Measurements from ENCODE around the gene ZNF724. TPM values are rescaled to one million over a fixed set of nuclear protein-coding genes. Genes with fewer than 3 reads are reported as not detected.

Gene ZNF724
- total and polyA plus RNA-seq, 2 of the 4 experiments (the other 2 are of a cell fraction), result 1.8 to 20.1 TPM

GRCh38 chr19:23273590-23274412, 23.6 kb upstream of the ZNF724 start:
- Histone ChIP-seq H3K27ac (ENCODE audit: insufficient read depth, low read length) (peak overlapping the region; percentile 87), H4K8ac (ENCODE audit: low read depth in 2 of 2, low read length in 2 of 2) (peak overlapping the region; percentile 18 to 77; a peak in 2 of 4 replicates)
- dilution Hi-C loops (cut with HindIII; ENCODE audit: low sequenced_read_pairs, unreplicated experiment), result no loop called here

More at GRCh38 chr19:23273590-23274412, 23.6 kb upstream of the ZNF724 start:
- peak overlapping the region; percentile 82 for H3K4me3 ChIP-seq (ENCODE audit: insufficient read depth, low read depth, low read length)
- intact Hi-C loops (cut with micrococcal nuclease) (loop anchor here (10.0 kb wide), 2 partner anchors 121 to 199 kb away; partner anchors contain the start of gene ZNF91), in situ Hi-C loops (cut with MboI; ENCODE audit: low sequenced_read_pairs) (loop anchor here (25.0 kb wide), 1 partner anchor 764 kb away; no protein-coding TSS in a partner anchor)
- peak overlapping the region; percentile 9 for H2BK5ac ChIP-seq (ENCODE audit: low read depth, low read length, poor library complexity, severe bottlenecking)
- H3K56ac ChIP-seq (ENCODE audit: extremely low read depth, insufficient read depth, low read length), result no peak overlapping the region
- H2BK15ac ChIP-seq (ENCODE audit: low read depth, low read length), result no peak overlapping the region
- H4K91ac ChIP-seq (ENCODE audit: insufficient read depth, low read depth, low read length), result peak overlapping the region; percentile 57; the same call in 1 of the 2 replicates
- H2AFZ ChIP-seq (replicated peaks; ENCODE audit: low read length, poor library complexity), result peak overlapping the region; percentile 100
- no peak overlapping the region for H3K23ac ChIP-seq (ENCODE audit: low read depth, low read length)
- WGBS, 2 experiments (ENCODE audit: extremely low coverage in 2 of 2, insufficient read length in 1 of 2), result 1% methylated on average over 20 of the region's 50 CpGs; no CpG with 5 or more reads in 1 of the 2 experiments
- peak overlapping the region; percentile 88 for H3K9ac ChIP-seq (ENCODE audit: low read depth, low read length)
- no peak overlapping the region for H2AK5ac ChIP-seq (ENCODE audit: low read depth, low read length)
- H3K18ac ChIP-seq (ENCODE audit: low read depth, low read length), result no peak overlapping the region
- H3K4me2 ChIP-seq (ENCODE audit: low read depth, low read length), result peak overlapping the region; percentile 73
- peaks cover 3 to 7% of the 10 kb centered on the region in 2 experiments; a peak in 1 of 4 replicates for H3K79me1 ChIP-seq (ENCODE audit: low read depth in 1 of 2, low read length in 2 of 2)
- peak overlapping the region; percentile 82 for H2AK9ac ChIP-seq (replicated peaks; ENCODE audit: low read depth, low read length, poor library complexity)
- H3K36me3 ChIP-seq (ENCODE audit: control insufficient read depth, insufficient read depth, low read length), result peaks cover 3% of the 10 kb centered on the region; the same call in 1 of the 2 replicates
- BruUV-seq (replicated peaks), result no TSS peak
- no peaks in the 10 kb centered on the region for H3K9me1 ChIP-seq (ENCODE audit: insufficient read depth, low read length)
- no peak overlapping the region for H2BK20ac ChIP-seq (ENCODE audit: low read depth, low read length)
- H3K4ac ChIP-seq (ENCODE audit: low read depth, low read length), result peak overlapping the region; percentile 77; the same call in 1 of the 2 replicates
- H4K5ac ChIP-seq (ENCODE audit: low read depth, low read length), result no peak overlapping the region
- ATAC-seq (ENCODE audit: low read depth) (peak; percentile 99), DNase-seq (peak; percentile 85)
- H2BK120ac ChIP-seq (ENCODE audit: low read depth, low read length), result no peak overlapping the region; the same call in 1 of the 2 replicates
- ChIA-PET POLR2A (ENCODE audit: unreplicated experiment) (interaction anchor here (0.6 kb wide), 1 partner anchor 1675 kb away, joined by 3 read pairs; no protein-coding TSS in a partner anchor), CTCF (interaction anchor here (0.6 kb wide), 1 partner anchor 62 kb away, joined by 4 read pairs; no protein-coding TSS in a partner anchor)
- peak overlapping the region; percentile 66; the same call in 1 of the 2 replicates for H3K14ac ChIP-seq (replicated peaks; ENCODE audit: low read depth, low read length)
- no peaks in the 10 kb centered on the region for H3K9me3 ChIP-seq (ENCODE audit: control insufficient read depth, insufficient read depth, low read length)
- H4K20me1 ChIP-seq (ENCODE audit: insufficient read depth, low read length), result no peaks in the 10 kb centered on the region
- TF ChIP-seq CEBPB (IDR thresholded peaks at IDR 0.05; ENCODE audit: low read depth, low read length), result no peak
- peak; percentile 84; the same call in 1 of the 2 replicates for TF ChIP-seq MAZ (IDR thresholded peaks at IDR 0.05; ENCODE audit: borderline replicate concordance, low read depth, low read length)
- no peak for TF ChIP-seq MAFK (IDR thresholded peaks at IDR 0.05; ENCODE audit: low read depth, low read length)
- no peak for TF ChIP-seq FOS (IDR thresholded peaks at IDR 0.05; ENCODE audit: low read depth, low read length)
- peak; percentile 66; the same call in 1 of the 2 replicates for TF ChIP-seq POLR2A (IDR thresholded peaks at IDR 0.05; ENCODE audit: low read depth, low read length)
- TF ChIP-seq RFX5 (IDR thresholded peaks at IDR 0.05; ENCODE audit: low read depth, low read length), result no peak
- TF ChIP-seq BHLHE40 (IDR thresholded peaks at IDR 0.05; ENCODE audit: low read depth, low read length), result peak; percentile 11; the same call in 1 of the 2 replicates
- TF ChIP-seq CTCF (conservative IDR thresholded peaks at IDR 0.05; ENCODE audit: low read depth, low read length), result no peak
- TF ChIP-seq USF2 (IDR thresholded peaks at IDR 0.05; ENCODE audit: low read depth, low read length), result no peak
- no peak for TF ChIP-seq SMC3 (IDR thresholded peaks at IDR 0.05; ENCODE audit: low read depth, low read length)
- peak; percentile 51; the same call in 1 of the 2 replicates for TF ChIP-seq MXI1 (IDR thresholded peaks at IDR 0.05; ENCODE audit: borderline replicate concordance, low read depth, low read length)
- no peak for TF ChIP-seq RAD21 (IDR thresholded peaks at IDR 0.05; ENCODE audit: low read length)
- no peak for TF ChIP-seq RCOR1 (IDR thresholded peaks at IDR 0.05; ENCODE audit: insufficient replicate concordance, low read length)
- TF ChIP-seq CHD1 (IDR thresholded peaks at IDR 0.05; ENCODE audit: low read depth, low read length), result no peak
- no peak for TF ChIP-seq NFE2L2 (IDR thresholded peaks at IDR 0.05; ENCODE audit: low read depth, low read length)
- H3K4me1 ChIP-seq (ENCODE audit: control insufficient read depth, insufficient read depth, low read length), result no peaks in the 10 kb centered on the region
- no peaks in the 10 kb centered on the region for H3K27me3 ChIP-seq (ENCODE audit: control insufficient read depth, insufficient read depth, low read length)

Data from IMR-90 (cell line).